Tibial artery (tissue), 4 donors: ENCODE measurements around the gene XKRX.

Experiments
- DNase-seq, 2 donors: peaks; one replicate each; pipeline ENCODE4 v3.0.0-alpha.2; 2019
- H3K27ac ChIP-seq, 2 donors: fragments of 200-600 bp; sonication (generic) in 1 of 2; 1 replicate in 1 of 2; 2 replicates in 1 of 2; pipeline ENCODE4 v1.5.1; 2018 to 2019; ENCODE audit warnings: mild to moderate bottlenecking in 1 of 2
- H3K27me3 ChIP-seq, 2 donors: fragments of 200-600 bp; sonication (generic) in 1 of 2; one replicate each; pipeline versions ENCODE4 v1.5.1 to v1.6.0; 2016 to 2019
- H3K36me3 ChIP-seq, 3 donors: fragments of 200-600 bp; sonication (generic) in 2 of 3; one replicate each; pipeline ENCODE4 v1.5.1; 2016 to 2019; ENCODE audit warnings: mild to moderate bottlenecking in 2 of 3
- H3K4me1 ChIP-seq, 4 donors: fragments of 200-600 bp; sonication (generic) in 2 of 4; 1 replicate in 3 of 4; 2 replicates in 1 of 4; pipeline ENCODE4 v1.5.1; 2016 to 2019
- H3K4me3 ChIP-seq, 2 donors: fragments of 200-600 bp; sonication (generic) in 1 of 2; 1 replicate in 1 of 2; 2 replicates in 1 of 2; pipeline ENCODE4 v1.5.1; 2018 to 2019; ENCODE audit warnings: mild to moderate bottlenecking in 2 of 2
- H3K9me3 ChIP-seq, 3 donors: fragments of 200-600 bp; sonication (generic) in 1 of 3; one replicate each; pipeline ENCODE4 v1.5.1; 2016 to 2019
- intact Hi-C: fragments of 100-400 bp; cut with DNase I; formaldehyde crosslinking; loops from one replicate; pipeline ENCODE4 v1.15.0; 2023; ENCODE audit warnings: low total_unique reads
- TF ChIP-seq, protein P1 (sequence below), 2 experiments: fragments of 200-600 bp in 1 of 2; fragments of 450-650 bp in 1 of 2; IDR thresholded peaks; one replicate each; pipeline ENCODE4 v1.5.1; 2017 to 2019; ENCODE audit warnings: antibody characterized with exemption in 2 of 2, mild to moderate bottlenecking in 1 of 2, moderate library complexity in 1 of 2

Gene XKRX

DNA sequence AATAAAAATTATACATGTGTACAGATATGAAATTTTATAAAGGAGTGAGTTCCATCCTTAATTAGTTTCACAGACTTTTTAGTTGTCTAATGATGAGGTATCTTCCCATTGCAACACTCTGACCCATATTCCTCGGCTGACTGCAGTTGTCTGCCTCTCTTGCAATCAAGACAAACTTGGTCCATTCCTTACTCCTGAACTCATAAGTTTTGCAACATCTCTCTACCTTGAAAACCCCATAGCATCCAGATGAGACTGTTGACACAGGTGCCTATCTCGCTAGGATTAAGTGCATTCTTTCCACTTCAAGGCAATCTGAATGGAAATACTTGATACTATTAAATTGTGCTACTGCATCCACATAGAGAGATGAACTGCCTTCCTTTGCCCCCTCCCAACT, 2.3 kb downstream of the XKRX start:
- TF ChIP-seq, protein P1, sequence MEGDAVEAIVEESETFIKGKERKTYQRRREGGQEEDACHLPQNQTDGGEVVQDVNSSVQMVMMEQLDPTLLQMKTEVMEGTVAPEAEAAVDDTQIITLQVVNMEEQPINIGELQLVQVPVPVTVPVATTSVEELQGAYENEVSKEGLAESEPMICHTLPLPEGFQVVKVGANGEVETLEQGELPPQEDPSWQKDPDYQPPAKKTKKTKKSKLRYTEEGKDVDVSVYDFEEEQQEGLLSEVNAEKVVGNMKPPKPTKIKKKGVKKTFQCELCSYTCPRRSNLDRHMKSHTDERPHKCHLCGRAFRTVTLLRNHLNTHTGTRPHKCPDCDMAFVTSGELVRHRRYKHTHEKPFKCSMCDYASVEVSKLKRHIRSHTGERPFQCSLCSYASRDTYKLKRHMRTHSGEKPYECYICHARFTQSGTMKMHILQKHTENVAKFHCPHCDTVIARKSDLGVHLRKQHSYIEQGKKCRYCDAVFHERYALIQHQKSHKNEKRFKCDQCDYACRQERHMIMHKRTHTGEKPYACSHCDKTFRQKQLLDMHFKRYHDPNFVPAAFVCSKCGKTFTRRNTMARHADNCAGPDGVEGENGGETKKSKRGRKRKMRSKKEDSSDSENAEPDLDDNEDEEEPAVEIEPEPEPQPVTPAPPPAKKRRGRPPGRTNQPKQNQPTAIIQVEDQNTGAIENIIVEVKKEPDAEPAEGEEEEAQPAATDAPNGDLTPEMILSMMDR (IDR thresholded peaks at IDR 0.05): no peak
- DNase-seq: no peak
- Histone ChIP-seq H3K4me1 (peaks cover 0 to 11% (median 0%) of the 10 kb centered on the region in 4 donors), H3K4me3 (no peak overlapping the region), H3K36me3 (no peaks in the 10 kb centered on the region), H3K9me3 (peaks cover 0 to 6% (median 5%) of the 10 kb centered on the region in 3 donors), H3K27ac (no peak overlapping the region), H3K27me3 (no peaks in the 10 kb centered on the region)
- intact Hi-C loops: no loop called here

DNA sequence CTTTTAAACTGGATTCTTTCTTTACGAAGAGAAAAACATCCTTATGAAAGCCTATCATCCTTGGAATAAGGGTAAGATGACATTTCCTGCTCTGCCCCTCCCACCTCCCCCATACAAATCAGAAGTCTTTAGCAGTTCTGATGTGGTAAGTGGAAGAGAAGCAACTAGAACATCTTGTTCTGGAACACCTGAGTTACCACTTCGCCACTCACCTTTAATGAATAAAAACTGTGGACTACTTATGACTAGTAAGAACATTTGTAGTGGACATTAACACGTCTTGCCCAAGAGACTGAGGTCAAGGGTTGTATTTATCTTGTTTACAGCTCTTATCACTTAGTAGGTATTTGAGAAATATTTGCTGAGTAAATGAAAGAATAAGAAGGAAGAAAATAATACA, 4.3 kb downstream of the XKRX start:
- Histone ChIP-seq H3K27me3 (no peaks in the 10 kb centered on the region), H3K9me3 (no peaks in the 10 kb centered on the region), H3K36me3 (no peaks in the 10 kb centered on the region), H3K27ac (no peak overlapping the region), H3K4me1 (peaks cover 0 to 7% (median 0%) of the 10 kb centered on the region in 4 donors), H3K4me3 (no peak overlapping the region)
- intact Hi-C loops: no loop called here
- TF ChIP-seq, protein P1 (IDR thresholded peaks at IDR 0.05): no peak
- no peak for DNase-seq

DNA sequence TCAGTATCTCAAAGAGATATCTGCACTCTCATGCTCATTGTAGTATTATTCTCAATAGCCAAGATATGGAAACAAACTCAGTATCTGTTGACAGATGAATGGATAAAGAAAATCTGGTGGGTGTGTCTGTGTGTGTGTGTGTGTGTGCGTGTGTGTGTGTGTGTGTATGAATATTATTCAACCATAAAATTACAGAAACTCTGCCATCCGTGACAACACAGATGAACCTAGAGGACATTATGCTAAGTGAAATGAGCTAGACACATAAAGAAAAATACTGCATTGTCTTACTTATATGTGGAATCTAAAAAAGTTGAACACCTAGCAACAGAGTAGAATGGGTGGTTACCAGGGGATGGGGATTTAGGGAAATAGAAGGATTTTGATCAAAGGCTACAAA, 13.2 kb downstream of the XKRX start:
- no peak for DNase-seq
- H3K27ac ChIP-seq: no peak overlapping the region
- no peaks in the 10 kb centered on the region for H3K27me3 ChIP-seq
- no peaks in the 10 kb centered on the region for H3K4me1 ChIP-seq
- intact Hi-C loops: no loop called here
- H3K4me3 ChIP-seq: no peak overlapping the region
- no peaks in the 10 kb centered on the region for H3K36me3 ChIP-seq
- TF ChIP-seq, protein P1 (IDR thresholded peaks at IDR 0.05): no peak
- no peaks in the 10 kb centered on the region for H3K9me3 ChIP-seq

DNA sequence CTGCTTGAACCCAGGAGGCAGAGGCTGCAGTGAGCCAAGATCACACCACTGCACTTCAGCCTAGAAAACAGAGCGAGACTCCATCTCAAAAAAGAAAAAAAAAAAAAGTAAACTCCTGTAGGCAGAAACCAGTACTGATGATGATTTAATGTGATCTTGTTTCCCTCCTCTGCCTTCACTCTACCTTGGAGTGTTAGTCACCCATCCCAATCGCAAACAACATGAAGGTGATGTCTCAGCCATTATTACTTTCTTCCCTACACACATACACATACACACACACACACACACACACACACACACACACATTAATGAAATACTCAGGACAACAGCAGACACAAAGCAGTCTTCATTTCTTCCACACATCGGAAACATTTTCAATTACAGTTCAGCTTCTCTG, 15.6 kb downstream of the XKRX start:
- no peaks in the 10 kb centered on the region for H3K9me3 ChIP-seq
- TF ChIP-seq, protein P1 (IDR thresholded peaks at IDR 0.05): no peak

DNA sequence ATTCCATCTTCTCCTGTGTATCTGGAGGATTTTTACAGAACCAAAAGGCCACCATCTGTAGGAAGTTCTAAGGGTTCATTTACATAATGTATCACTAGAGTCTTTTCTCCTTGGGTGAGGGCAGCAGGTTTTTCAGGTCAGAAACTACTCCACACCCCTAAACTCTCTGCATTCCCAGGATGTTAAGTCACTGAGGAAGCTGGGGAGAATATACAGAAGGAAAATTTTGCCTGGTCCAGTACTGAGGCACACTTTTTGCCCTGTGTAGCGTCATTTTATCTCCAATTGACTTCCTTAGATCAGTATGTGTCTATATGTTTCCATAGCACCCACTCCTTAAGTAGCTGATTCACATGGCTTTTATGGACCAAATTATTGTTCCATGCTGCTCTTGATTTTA, 17.0 kb downstream of the XKRX start:
- Histone ChIP-seq H3K9me3 (no peaks in the 10 kb centered on the region), H3K27ac (no peak overlapping the region), H3K4me3 (no peak overlapping the region), H3K4me1 (no peaks in the 10 kb centered on the region), H3K36me3 (no peaks in the 10 kb centered on the region), H3K27me3 (no peaks in the 10 kb centered on the region)
- intact Hi-C loops: no loop called here
- DNase-seq: no peak
- TF ChIP-seq, protein P1 (IDR thresholded peaks at IDR 0.05): no peak

More for the DNA sequence above, 15.6 kb downstream of the XKRX start:
- Histone ChIP-seq H3K27ac (no peak overlapping the region), H3K4me1 (no peaks in the 10 kb centered on the region), H3K4me3 (no peak overlapping the region), H3K27me3 (no peaks in the 10 kb centered on the region), H3K36me3 (no peaks in the 10 kb centered on the region)
- intact Hi-C loops: no loop called here
- no peak for DNase-seq

DNA sequence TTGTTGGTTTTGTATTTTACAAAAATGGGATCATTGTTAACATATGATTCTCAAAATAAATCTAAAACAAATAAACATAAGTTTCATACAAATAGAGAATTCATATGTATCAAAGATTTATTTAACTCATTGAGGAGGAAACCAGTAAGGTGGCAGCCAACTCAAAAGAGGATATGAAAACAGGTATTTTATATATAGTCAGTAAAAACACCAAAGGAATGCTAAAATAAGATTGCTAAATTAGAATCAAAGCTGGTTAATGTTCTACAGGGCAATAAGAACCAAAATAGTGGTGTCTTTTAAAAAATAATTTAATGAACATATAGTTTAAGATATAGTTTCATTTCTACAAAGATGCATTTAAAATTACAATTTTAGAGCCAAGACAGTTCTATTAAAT, 23.1 kb downstream of the XKRX start:
- Histone ChIP-seq H3K27me3 (no peaks in the 10 kb centered on the region), H3K4me1 (no peaks in the 10 kb centered on the region), H3K27ac (no peak overlapping the region), H3K4me3 (no peak overlapping the region), H3K9me3 (peaks cover 0 to 8% (median 4%) of the 10 kb centered on the region in 3 donors), H3K36me3 (no peaks in the 10 kb centered on the region)
- DNase-seq: no peak
- intact Hi-C loops: no loop called here
- TF ChIP-seq, protein P1 (IDR thresholded peaks at IDR 0.05): no peak
